Fibroblast of lung (primary cell): ENCODE results near the gene YWHAQ. TPM values are rescaled to one million over a fixed set of nuclear protein-coding genes. Genes with fewer than 3 reads are reported as not detected.

ENCODE experiments used
- DNase-seq, 2 donors: peaks; one replicate each; pipeline versions ENCODE4 v3.0.0 to v3.0.0-alpha.2; 2010; ENCODE audit warnings: low read depth in 2 of 2
- H2AFZ ChIP-seq: 2 replicates; pipeline ENCODE4 v1.5.1; 2012; ENCODE audit warnings: low read length, control low read depth, inconsistent platforms
- H3K27ac ChIP-seq: 2 replicates; pipeline ENCODE4 v1.5.1; 2011; ENCODE audit warnings: low read length, control low read depth; ENCODE audit not compliant: insufficient read depth
- H3K27me3 ChIP-seq: 2 replicates; pipeline ENCODE4 v1.5.1; 2011; ENCODE audit warnings: mild to moderate bottlenecking, low read length; ENCODE audit not compliant: control insufficient read depth, insufficient read depth
- H3K36me3 ChIP-seq: 2 replicates; pipeline ENCODE4 v1.5.1; 2011; ENCODE audit warnings: low read length; ENCODE audit not compliant: control insufficient read depth, insufficient read depth
- H3K4me1 ChIP-seq: 2 replicates; pipeline ENCODE4 v1.5.1; 2011; ENCODE audit warnings: low read length; ENCODE audit not compliant: control insufficient read depth, insufficient read depth; ENCODE audit errors: extremely low read depth
- H3K4me2 ChIP-seq: 2 replicates; pipeline ENCODE4 v1.5.1; 2011; ENCODE audit warnings: low read length, control low read depth; ENCODE audit not compliant: insufficient read depth; ENCODE audit errors: extremely low read depth
- H3K4me3 ChIP-seq, 4 experiments: fragments of 200-600 bp in 1 of 4; sonication (generic) in 1 of 4; replicated peaks in 1 of 4; 2 replicates each; pipeline ENCODE4 v1.5.1; 2011 to 2016; ENCODE audit warnings: low read length in 4 of 4, low read depth in 3 of 4, mild to moderate bottlenecking in 3 of 4, control low read depth in 2 of 4, inconsistent platforms in 1 of 4, mixed read lengths in 1 of 4; ENCODE audit not compliant: insufficient read depth in 1 of 4; ENCODE audit errors: control extremely low read depth in 1 of 4
- H3K79me2 ChIP-seq: 2 replicates; pipeline ENCODE4 v1.5.1; 2012; ENCODE audit warnings: mild to moderate bottlenecking, low read length, inconsistent platforms; ENCODE audit not compliant: control insufficient read depth, insufficient read depth
- H3K9ac ChIP-seq: 2 replicates; pipeline ENCODE4 v1.5.1; 2011; ENCODE audit warnings: mild to moderate bottlenecking, low read length, control low read depth; ENCODE audit not compliant: insufficient read depth
- H3K9me3 ChIP-seq: 2 replicates; pipeline ENCODE4 v1.5.1; 2012; ENCODE audit warnings: low read depth, low read length; ENCODE audit not compliant: control insufficient read depth, insufficient read depth
- H4K20me1 ChIP-seq: 2 replicates; pipeline ENCODE4 v1.5.1; 2011; ENCODE audit warnings: low read length; ENCODE audit not compliant: control insufficient read depth, insufficient read depth; ENCODE audit errors: extremely low read depth
- CTCF ChIP-seq, 2 donors: IDR thresholded peaks in 1 of 2; conservative IDR thresholded peaks in 1 of 2; 1 replicate in 1 of 2; 2 replicates in 1 of 2; pipeline ENCODE4 v1.5.1; 2011 to 2012; ENCODE audit warnings: low read length in 2 of 2, control low read depth in 1 of 2, inconsistent platforms in 1 of 2, low read depth in 1 of 2, mild to moderate bottlenecking in 1 of 2
- EZH2 ChIP-seq: IDR thresholded peaks from 2 replicates; pipeline ENCODE4 v1.5.1; 2012; ENCODE audit warnings: low read length, control low read depth, mild to moderate bottlenecking; ENCODE audit errors: missing control alignments
- polyA plus RNA-seq, 2 donors: library from polyadenylated mRNA; depleted of rRNA in 1 of 2; stranded (reverse) in 1 of 2; unstranded in 1 of 2; fragments of >200 nt; gene quantifications; 2 replicates each; pipeline ENCODE4 v1.2.1, GENCODE V29; 2011 to 2012; ENCODE audit warnings: missing spikeins in 1 of 2
- total RNA-seq: library from RNA; depleted of rRNA; stranded (reverse); fragments of >200 nt; gene quantifications from 2 replicates; pipeline ENCODE4 v1.2.1, GENCODE V29; 2014

YWHAQ gene
- total and polyA plus RNA-seq, 2 donors (not counting 1 experiment from before 2014, with no cell fraction given): 323 to 510 TPM

GRCh38 chr2:9593925-9594324 lies 36.9 kb downstream of the YWHAQ start:
- no peak for TF ChIP-seq EZH2
- TF ChIP-seq CTCF (conservative IDR thresholded peaks at IDR 0.05 in 1 of 2, IDR thresholded peaks at IDR 0.05 in 1 of 2; ENCODE audit: low read depth in 1 of 2, low read length in 2 of 2): no peak
- H3K4me3 ChIP-seq: no peak overlapping the region
- no peaks in the 10 kb centered on the region for H3K9me3 ChIP-seq
- peaks cover 4% of the 10 kb centered on the region for H3K36me3 ChIP-seq
- H3K4me1 ChIP-seq: peaks cover 6% of the 10 kb centered on the region
- no peak for DNase-seq
- H2AFZ ChIP-seq: no peak overlapping the region
- H3K27me3 ChIP-seq: no peaks in the 10 kb centered on the region
- H3K79me2 ChIP-seq: peaks cover 93% of the 10 kb centered on the region
- peaks cover 2% of the 10 kb centered on the region for H4K20me1 ChIP-seq
- no peak overlapping the region for H3K27ac ChIP-seq
- no peak overlapping the region for H3K9ac ChIP-seq
- H3K4me2 ChIP-seq: no peak overlapping the region

- Histone ChIP-seq H3K4me3 (no peak overlapping the region), H4K20me1 (peaks cover 2% of the 10 kb centered on the region), H3K4me2 (no peak overlapping the region), H2AFZ (no peak overlapping the region), H3K79me2 (peaks cover 92% of the 10 kb centered on the region), H3K9ac (no peak overlapping the region), H3K4me1 (peaks cover 6% of the 10 kb centered on the region), H3K27me3 (no peaks in the 10 kb centered on the region), H3K9me3 (no peaks in the 10 kb centered on the region), H3K36me3 (peaks cover 5% of the 10 kb centered on the region), H3K27ac (no peak overlapping the region)
- DNase-seq: no peak
- TF ChIP-seq EZH2: no peak
- TF ChIP-seq CTCF (conservative IDR thresholded peaks at IDR 0.05 in 1 of 2, IDR thresholded peaks at IDR 0.05 in 1 of 2; ENCODE audit: low read depth in 1 of 2, low read length in 2 of 2): no peak
These were observed 38.1 kb downstream of the YWHAQ start for GRCh38 chr2:9592699-9593098.

GRCh38 chr2:9590641-9591040 lies 40.2 kb downstream of the YWHAQ start:
- no peak overlapping the region for H3K4me2 ChIP-seq
- no peak overlapping the region for H3K9ac ChIP-seq
- H3K27ac ChIP-seq: no peak overlapping the region
- H4K20me1 ChIP-seq: no peaks in the 10 kb centered on the region
- H3K27me3 ChIP-seq: no peaks in the 10 kb centered on the region
- H3K36me3 ChIP-seq: peaks cover 8% of the 10 kb centered on the region
- no peak overlapping the region for H2AFZ ChIP-seq
- no peak for TF ChIP-seq EZH2
- no peak for TF ChIP-seq CTCF (conservative IDR thresholded peaks at IDR 0.05 in 1 of 2, IDR thresholded peaks at IDR 0.05 in 1 of 2; ENCODE audit: low read depth in 1 of 2, low read length in 2 of 2)
- DNase-seq: peak in 1 of 2 donors; percentile 48
- peaks cover 4% of the 10 kb centered on the region for H3K4me1 ChIP-seq
- H3K79me2 ChIP-seq: peaks cover 79% of the 10 kb centered on the region
- H3K4me3 ChIP-seq: no peak overlapping the region
- no peaks in the 10 kb centered on the region for H3K9me3 ChIP-seq
